GM18858 (cell line): ENCODE data around the gene SLC9C1.
"Not testable (repeated sequence)": the region's sequence is repeated elsewhere in the genome, so short reads cannot be mapped to it uniquely, and the experiment has no call there.

Experiments used
- ATAC-seq: cut with Tn5 transposase; IDR thresholded peaks from one replicate; pipeline ENCODE4 v1.9.1; 2021; ENCODE audit not compliant: unreplicated experiment

The SLC9C1 gene

GRCh38 chr3:112199622-112200316 lies 94.2 kb downstream of the SLC9C1 start:
- no peak for ATAC-seq

- no peak for ATAC-seq
These were observed 96.9 kb downstream of the SLC9C1 start for GRCh38 chr3:112197131-112197530.

GRCh38 chr3:112187300-112187699 lies 106.7 kb downstream of the SLC9C1 start:
- no peak for ATAC-seq

GRCh38 chr3:112185423-112186035 lies 108.5 kb downstream of the SLC9C1 start:
- not testable (repeated sequence) for ATAC-seq

GRCh38 chr3:112175646-112176045 lies 118.4 kb downstream of the SLC9C1 start:
- ATAC-seq: no peak

- no peak for ATAC-seq
These were observed 119.0 kb downstream of the SLC9C1 start for GRCh38 chr3:112175037-112175436.

- ATAC-seq: no peak
These were observed 122.9 kb downstream of the SLC9C1 start for GRCh38 chr3:112171144-112171543.

GRCh38 chr3:112170046-112170445 lies 124.0 kb downstream of the SLC9C1 start:
- ATAC-seq: no peak

GRCh38 chr3:112167758-112168157 lies 126.3 kb downstream of the SLC9C1 start:
- ATAC-seq: peak; percentile 97

GRCh38 chr3:112149136-112149535 lies 144.9 kb downstream of the SLC9C1 start:
- no peak for ATAC-seq

GRCh38 chr3:112143689-112144088 lies 150.3 kb downstream of the SLC9C1 start:
- no peak for ATAC-seq

- no peak for ATAC-seq
These were observed 150.8 kb downstream of the SLC9C1 start for GRCh38 chr3:112143251-112143650.

- no peak for ATAC-seq
These were observed 152.7 kb downstream of the SLC9C1 start for GRCh38 chr3:112141293-112141692.

GRCh38 chr3:112140584-112140983 lies 153.4 kb downstream of the SLC9C1 start:
- no peak for ATAC-seq

GRCh38 chr3:112138219-112138969 lies 155.6 kb downstream of the SLC9C1 start:
- no peak for ATAC-seq

- ATAC-seq: no peak
These were observed 156.2 kb downstream of the SLC9C1 start for GRCh38 chr3:112137781-112138180.

- no peak for ATAC-seq
These were observed 156.9 kb downstream of the SLC9C1 start for GRCh38 chr3:112136959-112137693.

GRCh38 chr3:112136046-112136445 lies 158.0 kb downstream of the SLC9C1 start:
- peak; percentile 21 for ATAC-seq

GRCh38 chr3:112134335-112135124 lies 159.5 kb downstream of the SLC9C1 start:
- ATAC-seq: no peak

- no peak for ATAC-seq
These were observed 160.2 kb downstream of the SLC9C1 start for GRCh38 chr3:112133626-112134334.
